HG02840 (cell line): ENCODE results near the gene PLA2G2F.

Experiments used
- ATAC-seq: cut with Tn5 transposase; IDR thresholded peaks from one replicate; pipeline ENCODE4 v1.9.1; 2021; ENCODE audit warnings: mild to moderate bottlenecking, moderate library complexity, moderate number of reproducible peaks; ENCODE audit not compliant: unreplicated experiment, low FRiP score

Gene PLA2G2F

GRCh38 chr1:20187103-20187812 lies 48.1 kb downstream of the PLA2G2F start:
- no peak for ATAC-seq

GRCh38 chr1:20187813-20188454 lies 48.8 kb downstream of the PLA2G2F start:
- no peak for ATAC-seq

GRCh38 chr1:20188455-20188817 lies 49.3 kb downstream of the PLA2G2F start:
- ATAC-seq = no peak

- no peak for ATAC-seq
These were observed 50.5 kb downstream of the PLA2G2F start for GRCh38 chr1:20189664-20190063.

- ATAC-seq = no peak
These were observed 51.4 kb downstream of the PLA2G2F start for GRCh38 chr1:20190256-20191160.

- no peak for ATAC-seq
These were observed 52.2 kb downstream of the PLA2G2F start for GRCh38 chr1:20191266-20191825.

- no peak for ATAC-seq
These were observed 53.2 kb downstream of the PLA2G2F start for GRCh38 chr1:20192364-20192763.

GRCh38 chr1:20192871-20193411 lies 53.8 kb downstream of the PLA2G2F start:
- no peak for ATAC-seq

GRCh38 chr1:20194224-20194623 lies 55.1 kb downstream of the PLA2G2F start:
- no peak for ATAC-seq

- no peak for ATAC-seq
These were observed 55.8 kb downstream of the PLA2G2F start for GRCh38 chr1:20194757-20195461.

- no peak for ATAC-seq
These were observed 56.3 kb downstream of the PLA2G2F start for GRCh38 chr1:20195462-20195780.

- ATAC-seq = no peak
These were observed 58.2 kb downstream of the PLA2G2F start for GRCh38 chr1:20197329-20197791.

- ATAC-seq = no peak
These were observed 59.2 kb downstream of the PLA2G2F start for GRCh38 chr1:20198296-20198695.

GRCh38 chr1:20198918-20199317 lies 59.8 kb downstream of the PLA2G2F start:
- no peak for ATAC-seq

- ATAC-seq = no peak
These were observed 60.3 kb downstream of the PLA2G2F start for GRCh38 chr1:20199403-20199802.

GRCh38 chr1:20199840-20200239 lies 60.7 kb downstream of the PLA2G2F start:
- no peak for ATAC-seq
